Thyroid gland (tissue), 4 donors: Measurements from ENCODE around the gene OVOL3. TPM values are rescaled to one million over a fixed set of nuclear protein-coding genes. Genes with fewer than 3 reads are reported as not detected.

Experiments used
- DNase-seq, 2 donors: peaks; one replicate each; pipeline ENCODE4 v3.0.0-alpha.2; 2019
- H3K27ac ChIP-seq, 3 donors: fragments of 200-600 bp; sonication (generic); 1 replicate in 2 of 3; 2 replicates in 1 of 3; pipeline ENCODE4 v1.5.1; 2016 to 2019; ENCODE audit warnings: mild to moderate bottlenecking in 1 of 3, moderate library complexity in 1 of 3
- H3K27me3 ChIP-seq: fragments of 200-600 bp; sonication (generic); one replicate; pipeline ENCODE4 v1.5.1; 2019
- H3K36me3 ChIP-seq, 2 donors: fragments of 200-600 bp; sonication (generic); one replicate each; pipeline ENCODE4 v1.5.1; 2016 to 2019
- H3K4me1 ChIP-seq, 2 donors: fragments of 200-600 bp; sonication (generic); one replicate each; pipeline ENCODE4 v1.5.1; 2017 to 2019
- H3K4me3 ChIP-seq, 3 donors: fragments of 200-600 bp; sonication (generic); replicated peaks in 1 of 3; 1 replicate in 2 of 3; 2 replicates in 1 of 3; pipeline ENCODE4 v1.5.1; 2016; ENCODE audit warnings: mild to moderate bottlenecking in 1 of 3
- H3K9me3 ChIP-seq: fragments of 200-600 bp; sonication (generic); one replicate; pipeline ENCODE4 v1.5.1; 2017
- POLR2A ChIP-seq, 2 donors: fragments of 450-650 bp; IDR thresholded peaks; one replicate each; pipeline ENCODE4 v1.6.1; 2017; ENCODE audit warnings: antibody characterized with exemption in 2 of 2, mild to moderate bottlenecking in 2 of 2, moderate library complexity in 1 of 2
- WGBS, 2 donors: methylation state at CpG; one replicate each; pipeline ENCODE4 v1.1.5; 2017; 5-methylcytosine and 5-hydroxymethylcytosine counted together
- intact Hi-C: fragments of 100-400 bp; cut with DNase I; formaldehyde crosslinking; loops from one replicate; pipeline ENCODE4 v1.15.1; 2023
- total RNA-seq, 4 donors: library from RNA; depleted of rRNA; stranded (reverse); fragments of >200 nt; gene quantifications; one replicate each; pipeline ENCODE4 v1.2.3, GENCODE V29; 2016
- TF ChIP-seq, protein P1 (sequence below), 6 experiments: fragments of 200-600 bp in 3 of 6; fragments of 450-650 bp in 3 of 6; sonication (generic) in 3 of 6; IDR thresholded peaks; one replicate each; pipeline ENCODE4 v1.5.1; 2016 to 2019; ENCODE audit warnings: antibody characterized with exemption in 6 of 6, mild to moderate bottlenecking in 2 of 6, inconsistent platforms in 1 of 6, moderate library complexity in 1 of 6

The OVOL3 gene
- total RNA-seq, 4 donors from 2014 or later, result not detected

DNA sequence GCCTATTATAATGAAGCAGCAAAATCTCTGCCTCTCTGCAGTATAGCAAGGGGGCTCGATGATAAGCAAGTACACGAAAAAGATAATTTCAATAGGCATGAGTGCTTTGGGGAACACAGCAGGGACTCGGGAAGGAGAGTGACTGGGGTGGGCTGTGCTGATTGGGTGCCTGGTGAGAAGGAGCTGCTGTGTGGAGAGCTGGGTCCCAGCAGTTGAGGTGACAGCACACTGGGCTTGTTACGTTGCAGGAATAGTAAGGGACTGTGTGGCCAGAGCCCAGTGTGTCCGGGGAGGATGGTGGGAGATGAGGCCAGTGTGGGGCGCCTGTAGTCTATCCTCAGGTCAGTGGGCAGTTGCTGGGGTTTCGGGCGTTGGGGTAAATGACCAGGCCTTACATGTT lies 38.9 kb upstream of the OVOL3 start:
- 93 to 95% methylated on average over 8 of the region's 8 CpGs for WGBS, 2 donors
- intact Hi-C loops, result no loop called here
- Histone ChIP-seq H3K27me3 (no peaks in the 10 kb centered on the region), H3K27ac (no peak overlapping the region), H3K4me1 (no peaks in the 10 kb centered on the region), H3K36me3 (no peaks in the 10 kb centered on the region), H3K9me3 (no peaks in the 10 kb centered on the region), H3K4me3 (no peak overlapping the region)
- TF ChIP-seq, protein P1, sequence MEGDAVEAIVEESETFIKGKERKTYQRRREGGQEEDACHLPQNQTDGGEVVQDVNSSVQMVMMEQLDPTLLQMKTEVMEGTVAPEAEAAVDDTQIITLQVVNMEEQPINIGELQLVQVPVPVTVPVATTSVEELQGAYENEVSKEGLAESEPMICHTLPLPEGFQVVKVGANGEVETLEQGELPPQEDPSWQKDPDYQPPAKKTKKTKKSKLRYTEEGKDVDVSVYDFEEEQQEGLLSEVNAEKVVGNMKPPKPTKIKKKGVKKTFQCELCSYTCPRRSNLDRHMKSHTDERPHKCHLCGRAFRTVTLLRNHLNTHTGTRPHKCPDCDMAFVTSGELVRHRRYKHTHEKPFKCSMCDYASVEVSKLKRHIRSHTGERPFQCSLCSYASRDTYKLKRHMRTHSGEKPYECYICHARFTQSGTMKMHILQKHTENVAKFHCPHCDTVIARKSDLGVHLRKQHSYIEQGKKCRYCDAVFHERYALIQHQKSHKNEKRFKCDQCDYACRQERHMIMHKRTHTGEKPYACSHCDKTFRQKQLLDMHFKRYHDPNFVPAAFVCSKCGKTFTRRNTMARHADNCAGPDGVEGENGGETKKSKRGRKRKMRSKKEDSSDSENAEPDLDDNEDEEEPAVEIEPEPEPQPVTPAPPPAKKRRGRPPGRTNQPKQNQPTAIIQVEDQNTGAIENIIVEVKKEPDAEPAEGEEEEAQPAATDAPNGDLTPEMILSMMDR (IDR thresholded peaks at IDR 0.05), result no peak
- no peak for TF ChIP-seq POLR2A (IDR thresholded peaks at IDR 0.05)
- DNase-seq, result no peak

DNA sequence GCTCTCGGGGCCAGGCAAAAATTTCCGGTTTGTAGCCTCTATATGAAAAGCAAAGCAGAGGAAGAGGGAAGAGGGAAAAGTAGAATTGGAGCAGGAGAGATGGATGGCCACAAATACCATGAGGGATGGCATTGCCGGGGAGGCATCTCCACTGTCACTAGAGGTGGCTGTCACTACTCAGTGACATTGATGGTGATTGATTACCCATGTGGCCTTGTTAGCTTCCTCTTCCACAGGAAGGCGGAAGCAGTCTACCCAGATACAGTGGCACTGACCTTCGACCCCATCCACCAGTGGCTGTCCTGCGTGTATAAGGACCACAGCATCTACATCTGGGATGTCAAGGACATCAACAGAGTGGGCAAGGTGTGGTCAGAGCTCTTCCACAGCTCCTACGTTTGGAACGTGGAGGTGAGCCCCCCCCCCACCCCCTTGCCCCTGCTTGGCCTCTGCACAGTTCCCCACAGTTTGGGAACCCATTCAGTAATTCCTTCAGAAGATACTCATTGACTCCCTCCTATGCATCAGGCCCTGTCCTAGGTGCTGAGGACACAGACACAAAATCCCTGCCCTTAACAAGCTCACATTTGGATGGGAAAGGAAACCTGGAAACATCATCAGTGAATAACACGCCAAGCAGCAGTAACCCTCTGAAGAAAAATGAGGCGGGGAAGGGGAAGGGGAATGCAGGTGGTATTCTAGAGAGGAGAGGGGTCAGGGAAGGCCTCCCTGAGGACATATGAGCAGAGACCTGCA lies 37.6 kb upstream of the OVOL3 start:
- no peaks in the 10 kb centered on the region for H3K9me3 ChIP-seq
- H3K36me3 ChIP-seq, result no peaks in the 10 kb centered on the region
- no peak overlapping the region for H3K4me3 ChIP-seq
- no peaks in the 10 kb centered on the region for H3K27me3 ChIP-seq
- intact Hi-C loops, result no loop called here
- H3K27ac ChIP-seq, result no peak overlapping the region
- TF ChIP-seq, protein P1 (IDR thresholded peaks at IDR 0.05), result no peak
- TF ChIP-seq POLR2A (IDR thresholded peaks at IDR 0.05), result no peak
- no peak for DNase-seq
- no peaks in the 10 kb centered on the region for H3K4me1 ChIP-seq
- WGBS, 2 donors, result 92 to 97% methylated on average over 10 of the region's 10 CpGs

DNA sequence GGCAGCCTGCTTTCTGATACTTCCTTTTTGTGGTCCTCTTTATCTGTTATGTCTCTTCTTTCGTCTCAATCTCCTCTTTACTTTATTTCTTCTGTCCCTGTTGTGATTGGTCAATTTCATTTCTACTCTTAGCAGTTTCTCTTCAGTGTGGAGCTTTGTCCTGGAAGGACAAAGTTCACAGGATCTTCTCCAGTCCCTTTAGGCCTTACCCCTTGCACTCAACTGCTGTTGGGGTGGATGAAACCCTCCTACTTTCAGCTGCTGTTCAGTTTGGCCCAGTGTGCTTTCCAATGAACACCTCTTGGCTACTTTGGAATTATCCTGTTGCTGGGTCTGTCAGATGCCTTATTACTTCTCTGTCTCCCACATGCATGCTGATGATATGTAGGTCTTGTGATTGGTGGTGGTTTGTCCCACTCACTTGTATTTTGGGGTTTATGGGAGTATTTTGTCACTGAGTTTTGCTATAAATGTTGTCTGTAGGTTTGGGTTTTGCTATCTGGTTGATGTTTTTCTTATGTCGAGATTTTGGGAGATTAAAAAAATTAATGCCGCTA lies 31.5 kb upstream of the OVOL3 start:
- Histone ChIP-seq H3K4me3 (no peak overlapping the region), H3K4me1 (peaks cover 0 to 3% of the 10 kb centered on the region in 2 donors), H3K27ac (no peak overlapping the region), H3K9me3 (no peaks in the 10 kb centered on the region), H3K27me3 (no peaks in the 10 kb centered on the region), H3K36me3 (no peaks in the 10 kb centered on the region)
- TF ChIP-seq POLR2A (IDR thresholded peaks at IDR 0.05), result no peak
- TF ChIP-seq, protein P1 (IDR thresholded peaks at IDR 0.05), result no peak
- intact Hi-C loops, result no loop called here
- DNase-seq, result no peak
- WGBS, 2 donors, result 94 to 97% methylated on average over 3 of the region's 3 CpGs

DNA sequence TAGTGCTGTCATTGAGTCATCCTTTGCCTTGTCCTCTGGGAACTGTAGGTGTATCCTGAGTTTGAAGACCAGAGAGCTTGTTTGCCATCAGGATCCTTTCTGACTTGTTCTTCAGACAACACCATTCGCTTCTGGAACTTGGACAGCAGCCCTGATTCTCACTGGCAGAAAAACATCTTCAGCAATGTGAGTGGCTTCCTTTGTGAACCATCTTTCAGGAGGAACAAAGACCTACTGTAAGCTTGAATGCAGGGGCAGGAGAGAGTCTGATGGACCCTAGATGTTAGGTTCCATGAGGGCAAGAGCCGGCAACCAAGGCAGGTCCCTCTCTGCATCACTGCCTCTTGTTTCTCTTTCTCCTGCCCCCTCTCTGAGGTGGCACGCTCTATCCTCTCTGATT lies 29.6 kb upstream of the OVOL3 start:
- Histone ChIP-seq H3K27me3 (no peaks in the 10 kb centered on the region), H3K9me3 (no peaks in the 10 kb centered on the region), H3K36me3 (no peaks in the 10 kb centered on the region), H3K27ac (no peak overlapping the region), H3K4me1 (peaks cover 0 to 3% of the 10 kb centered on the region in 2 donors), H3K4me3 (no peak overlapping the region)
- WGBS, 2 donors, result 84% methylated on average over 3 of the region's 3 CpGs
- DNase-seq, result no peak
- no peak for TF ChIP-seq POLR2A (IDR thresholded peaks at IDR 0.05)
- TF ChIP-seq, protein P1 (IDR thresholded peaks at IDR 0.05), result no peak
- intact Hi-C loops, result no loop called here

DNA sequence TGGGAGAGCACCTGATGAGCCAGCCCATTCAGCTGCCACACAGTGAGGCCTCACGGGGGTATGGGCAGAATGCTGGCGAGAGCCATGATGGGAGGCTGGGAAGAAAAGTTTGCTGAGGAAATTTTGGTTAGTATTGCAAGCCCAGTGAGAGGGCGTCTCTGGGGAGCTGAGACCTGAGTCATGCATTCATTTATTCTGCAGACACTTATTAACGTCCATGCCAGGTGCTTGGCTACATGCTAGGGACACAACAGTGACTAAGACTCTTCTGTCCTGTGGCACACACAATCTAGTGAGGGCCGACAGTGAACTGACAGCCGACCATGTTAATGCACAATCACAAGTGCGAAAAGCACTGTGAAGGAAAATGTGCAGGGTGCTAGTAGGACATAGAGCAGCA lies 29.0 kb upstream of the OVOL3 start:
- no peaks in the 10 kb centered on the region for H3K36me3 ChIP-seq
- H3K9me3 ChIP-seq, result no peaks in the 10 kb centered on the region
- WGBS, 2 donors, result 89 to 95% methylated on average over 7 of the region's 7 CpGs
- H3K27ac ChIP-seq, result no peak overlapping the region
- H3K4me3 ChIP-seq, result no peak overlapping the region
- TF ChIP-seq, protein P1 (IDR thresholded peaks at IDR 0.05), result no peak
- no peak for TF ChIP-seq POLR2A (IDR thresholded peaks at IDR 0.05)
- intact Hi-C loops, result no loop called here
- no peaks in the 10 kb centered on the region for H3K27me3 ChIP-seq
- peaks cover 0 to 3% of the 10 kb centered on the region in 2 donors for H3K4me1 ChIP-seq
- no peak for DNase-seq
